HepG2 (cell line): ENCODE results near the gene CAMTA1. TPM values are rescaled to one million over a fixed set of nuclear protein-coding genes. Genes with fewer than 3 reads are reported as not detected.

Experiments
- ATAC-seq: fragments of 200-7000 bp; cut with Tn5 transposase; 3 replicates; pipeline ENCODE4 v1.9.1; 2020; ENCODE audit warnings: mild to moderate bottlenecking, moderate library complexity
- BruUV-seq: library from RNA; stranded (reverse); fragments of 400-500 nt; replicated peaks from 2 replicates; lab custom pipeline; 2021; lab: Mats Ljungman, UMichigan
- CTCF ChIA-PET: fragments of 300-600 bp; formaldehyde crosslinking; extraction: SDS; loops from one replicate; lab custom pipeline; 2021; ENCODE audit warnings: low total read pairs, inconsistent platforms, low intra/inter-chr PET ratio; lab: Yijun Ruan, JAX
- POLR2A ChIA-PET: fragments of 350-600 bp; sonication (Branson Sonifier 250); formaldehyde crosslinking; loops from one replicate; lab custom pipeline; 2020; ENCODE audit warnings: antibody characterized with exemption, inconsistent platforms; lab: Yijun Ruan, JAX
- DNase-seq: peaks from one replicate; pipeline ENCODE4 v3.0.0-alpha.2; 2015; ENCODE audit warnings: low spot score
- FAIRE-seq: peaks from 3 replicates; lab custom pipeline; 2011; peaks lifted over from hg19 to GRCh38; lab: Jason Lieb, UNC
- H2AFZ ChIP-seq: one replicate; pipeline ENCODE4 v1.6.1; 2011; ENCODE audit warnings: low read length, inconsistent platforms
- H3K27ac ChIP-seq: fragments of 300-600 bp; 3 replicates; pipeline ENCODE4 v1.8.0; 2011; ENCODE audit warnings: mixed run types, mild to moderate bottlenecking, mixed read lengths, low read length, inconsistent platforms; ENCODE audit not compliant: insufficient read depth; ENCODE audit errors: extremely low read length
- H3K27me3 ChIP-seq, 2 experiments: fragments of 200-600 bp in 1 of 2; 2 replicates in 1 of 2; 3 replicates in 1 of 2; pipeline versions ENCODE4 v1.6.0 to v1.8.0; 2011; ENCODE audit warnings: low read length in 2 of 2, mild to moderate bottlenecking in 2 of 2, moderate library complexity in 2 of 2, inconsistent platforms in 1 of 2; ENCODE audit not compliant: insufficient read depth in 2 of 2, control insufficient read depth in 1 of 2
- H3K36me3 ChIP-seq, 2 experiments: fragments of 200-600 bp in 1 of 2; replicated peaks in 1 of 2; 2 replicates in 1 of 2; 3 replicates in 1 of 2; pipeline versions ENCODE4 v1.5.1 to v1.8.0; 2011; ENCODE audit warnings: low read length in 2 of 2, inconsistent platforms in 1 of 2; ENCODE audit not compliant: insufficient read depth in 2 of 2, control insufficient read depth in 1 of 2
- H3K4me1 ChIP-seq: 2 replicates; pipeline ENCODE4 v1.5.1; 2012; ENCODE audit warnings: low read length, inconsistent platforms; ENCODE audit not compliant: insufficient read depth
- H3K4me2 ChIP-seq: 2 replicates; pipeline ENCODE4 v1.6.0; 2011; ENCODE audit warnings: low read depth, low read length, inconsistent platforms
- H3K4me3 ChIP-seq, 3 experiments: fragments of 200-600 bp in 1 of 3; sonication (generic), shearing (Covaris generic) in 1 of 3; replicated peaks in 1 of 3; 2 replicates each; pipeline ENCODE4 v1.5.1; 2011 to 2016; ENCODE audit warnings: low read length in 3 of 3, inconsistent platforms in 2 of 3, low read depth in 2 of 3, mild to moderate bottlenecking in 2 of 3, control low read depth in 1 of 3, mixed read lengths in 1 of 3; ENCODE audit not compliant: insufficient read depth in 1 of 3
- H3K79me2 ChIP-seq: one replicate; pipeline ENCODE4 v1.6.1; 2011; ENCODE audit warnings: low read length, inconsistent platforms; ENCODE audit not compliant: insufficient read depth
- H3K9ac ChIP-seq: 2 replicates; pipeline ENCODE4 v1.6.0; 2011; ENCODE audit warnings: mild to moderate bottlenecking, low read depth, low read length, inconsistent platforms; ENCODE audit not compliant: insufficient read depth
- H3K9me3 ChIP-seq: 2 replicates; pipeline ENCODE4 v1.5.1; 2012; ENCODE audit warnings: mild to moderate bottlenecking, low read length
- H4K20me1 ChIP-seq: 2 replicates; pipeline ENCODE4 v1.6.0; 2011; ENCODE audit warnings: inconsistent platforms, mild to moderate bottlenecking, low read length, moderate library complexity; ENCODE audit not compliant: insufficient read depth
- ATF5 ChIP-seq: sonication (generic); formaldehyde crosslinking; IDR thresholded peaks from 2 replicates; pipeline ENCODE4 v1.4.0; 2020; ENCODE audit warnings: mild to moderate bottlenecking, low read depth, missing genetic modification reagents
- CHD2 ChIP-seq: IDR thresholded peaks from 2 replicates; pipeline ENCODE4 v1.6.1; 2011; ENCODE audit warnings: low read depth, low read length, improper control_type of control experiment
- CREB1 ChIP-seq, 2 experiments: fragments of 450-650 bp in 1 of 2; IDR thresholded peaks; 2 replicates each; pipeline ENCODE4 v1.6.1; 2016 to 2017; ENCODE audit warnings: control low read depth in 1 of 2, mild to moderate bottlenecking in 1 of 2, missing compliant biosample characterization in 1 of 2, missing genetic modification characterization in 1 of 2
- HCFC1 ChIP-seq: fragments of 150-350 bp; IDR thresholded peaks from 2 replicates; pipeline ENCODE4 v1.6.1; 2014; ENCODE audit warnings: low read depth, low read length
- IKZF4 ChIP-seq: sonication (generic); formaldehyde crosslinking; IDR thresholded peaks from 2 replicates; pipeline ENCODE4 v1.5.1; 2020; ENCODE audit warnings: borderline replicate concordance, mild to moderate bottlenecking, low read depth, missing genetic modification reagents; ENCODE audit errors: not compliant biosample characterization
- LBX2 ChIP-seq: sonication (generic); formaldehyde crosslinking; IDR thresholded peaks from 2 replicates; pipeline ENCODE4 v1.5.0; 2020; ENCODE audit warnings: missing genetic modification reagents, mild to moderate bottlenecking, borderline replicate concordance
- MAFG ChIP-seq: sonication (generic); formaldehyde crosslinking; IDR thresholded peaks from 2 replicates; pipeline ENCODE4 v1.5.1; 2020; ENCODE audit warnings: mild to moderate bottlenecking, missing genetic modification reagents
- MNT ChIP-seq: fragments of 450-650 bp; IDR thresholded peaks from 2 replicates; pipeline ENCODE4 v1.6.1; 2016
- NPAS2 ChIP-seq: sonication (generic); formaldehyde crosslinking; IDR thresholded peaks from 2 replicates; pipeline ENCODE4 v1.8.0; 2022; ENCODE audit warnings: mild to moderate bottlenecking, missing genetic modification reagents, borderline replicate concordance
- ZFP82 ChIP-seq: sonication (generic); formaldehyde crosslinking; IDR thresholded peaks from 2 replicates; pipeline ENCODE4 v1.5.1; 2020; ENCODE audit warnings: mild to moderate bottlenecking, missing genetic modification reagents, borderline replicate concordance
- ZIK1 ChIP-seq: sonication (generic); formaldehyde crosslinking; IDR thresholded peaks from 2 replicates; pipeline ENCODE4 v1.5.0; 2020; ENCODE audit warnings: mild to moderate bottlenecking, low read depth, missing genetic modification reagents, borderline replicate concordance
- ZNF205 ChIP-seq: IDR thresholded peaks from 2 replicates; pipeline ENCODE4 v1.6.1; 2018; ENCODE audit warnings: missing biosample characterization, missing genetic modification reagents
- ZNF484 ChIP-seq: sonication (generic); formaldehyde crosslinking; IDR thresholded peaks from 2 replicates; pipeline ENCODE4 v1.5.1; 2020; ENCODE audit warnings: mild to moderate bottlenecking, low read depth, missing genetic modification reagents, borderline replicate concordance
- ZNF569 ChIP-seq: sonication (generic); formaldehyde crosslinking; IDR thresholded peaks from 2 replicates; pipeline ENCODE4 v1.5.0; 2020; ENCODE audit warnings: mild to moderate bottlenecking, missing genetic modification reagents, moderate library complexity, borderline replicate concordance
- WGBS: methylation state at CpG from one replicate; pipeline ENCODE4 v1.1.6; 2017; ENCODE audit warnings: low lambda C conversion rate; 5-methylcytosine and 5-hydroxymethylcytosine counted together
- in situ Hi-C: cut with HindIII; loops from 2 replicates; pipeline ENCODE4 v1.10.0; 2017; ENCODE audit warnings: low pct_unique_long_range_greater_than_20kb; ENCODE audit not compliant: extremely low pct_ligation_motif_present
- intact Hi-C: fragments of 100-400 bp; cut with micrococcal nuclease; formaldehyde crosslinking; loops from one replicate; pipeline ENCODE4 v1.10.0; 2022; ENCODE audit not compliant: unreplicated experiment
- polyA plus RNA-seq, 8 experiments: library from polyadenylated mRNA; depleted of rRNA in 3 of 8; stranded (reverse) in 7 of 8; unstranded in 1 of 8; fragments of >200 nt; fragmentation: Illumina TruSeq in 4 of 8; extraction: Trizol in 4 of 8; gene quantifications; 2 replicates each; pipeline versions ENCODE4 v1.2.1 to v1.2.3, GENCODE V29; 2011 to 2016; ENCODE audit warnings: low read depth in 4 of 8, missing spikeins in 1 of 8, mixed read lengths in 1 of 8; ENCODE audit not compliant: insufficient read depth in 1 of 8
- total RNA-seq, 5 experiments: library from RNA; depleted of rRNA; stranded (reverse); fragments of >200 nt; fragmentation: Illumina TruSeq; extraction: Trizol; gene quantifications; 2 replicates each; pipeline ENCODE4 v1.2.3, GENCODE V29; 2016; ENCODE audit warnings: low read depth in 1 of 5

CAMTA1 gene
- total and polyA plus RNA-seq, 2 of the 13 experiments (the other 11 are each of a cell fraction or from before 2014, with no cell fraction given): 25.0 to 36.4 TPM

- POLR2A ChIA-PET: no interaction called here
- CTCF ChIA-PET: no interaction called here
- DNase-seq (no peak), FAIRE-seq (no peak), ATAC-seq (no peak)
- 98% methylated on average over 4 of the region's 4 CpGs for whole genome bisulfite sequencing
- H3K4me2 ChIP-seq: no peak overlapping the region
- no peaks in the 10 kb centered on the region for H4K20me1 ChIP-seq
- no peaks in the 10 kb centered on the region; a peak in 1 of 5 replicates for H3K27me3 ChIP-seq
- intact Hi-C loops (no loop called here), in situ Hi-C loops (no loop called here)
- H3K79me2 ChIP-seq: peaks cover 3% of the 10 kb centered on the region
- H3K4me3 ChIP-seq: no peak overlapping the region
- H2AFZ ChIP-seq: no peak overlapping the region
- no peaks in the 10 kb centered on the region for H3K4me1 ChIP-seq
- TF ChIP-seq ATF5 (CRISPR knock-in tag) (no peak), ZNF205 (CRISPR knock-in tag) (no peak), ZNF569 (CRISPR knock-in tag) (no peak), ZFP82 (CRISPR knock-in tag) (no peak), CREB1 (IDR thresholded peaks at IDR 0.05) (no peak), CREB1 (CRISPR knock-in tag; IDR thresholded peaks at IDR 0.05) (no peak), IKZF4 (CRISPR knock-in tag) (no peak), LBX2 (CRISPR knock-in tag) (no peak), CHD2 (no peak), ZIK1 (CRISPR knock-in tag) (no peak), NPAS2 (CRISPR knock-in tag) (no peak), ZNF484 (CRISPR knock-in tag) (no peak), MAFG (CRISPR knock-in tag) (no peak), MNT (no peak), HCFC1 (no peak)
- no TSS peak for BruUV-seq
- no peak overlapping the region for H3K27ac ChIP-seq
- no peak overlapping the region for H3K9ac ChIP-seq
- H3K36me3 ChIP-seq: peaks cover 0 to 4% of the 10 kb centered on the region in 2 experiments; a peak in 4 of 5 replicates
- H3K9me3 ChIP-seq: no peaks in the 10 kb centered on the region
Observed at GRCh38 chr1:6832531-6833188, 47.4 kb downstream of the CAMTA1 start.
